ENCODE data around the gene CPPED1. TPM values are rescaled to one million over a fixed set of nuclear protein-coding genes. Genes with fewer than 3 reads are reported as not detected.
"Not testable (repeated sequence)": the region's sequence is repeated elsewhere in the genome, so short reads cannot be mapped to it uniquely, and the experiment has no call there.

Gene CPPED1
- total and polyA plus RNA-seq, 2 experiments from 2014 or later: 27.2 to 28.6 TPM

DNA sequence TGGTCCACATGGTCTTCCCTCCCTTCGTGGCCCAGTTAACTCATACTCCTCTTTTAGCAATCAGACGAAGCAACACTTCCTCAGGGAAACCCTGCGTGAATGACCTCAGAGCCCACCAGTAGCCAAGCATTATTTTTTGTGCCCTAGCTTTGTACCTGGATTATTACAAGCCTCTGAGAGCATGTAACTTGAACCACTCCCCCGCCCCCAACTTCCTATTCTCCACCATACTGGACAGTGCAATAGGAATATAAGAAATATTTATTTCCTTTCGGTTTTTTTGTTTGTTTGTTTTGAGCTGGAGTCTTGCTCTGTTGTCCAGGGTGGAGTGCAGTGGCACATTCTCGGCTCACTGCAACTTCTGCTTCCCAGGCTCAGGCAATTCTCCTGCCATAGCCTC lies 2.9 kb downstream of the CPPED1 start:
- no peaks in the 10 kb centered on the region for H3K36me3 ChIP-seq (replicated peaks; ENCODE audit: insufficient read depth, low read depth)
- no peak overlapping the region for H2AFZ ChIP-seq
- no peak for TF ChIP-seq EZH2 (IDR thresholded peaks at IDR 0.05; ENCODE audit: borderline replicate concordance)
- no peak for TF ChIP-seq EZH2phosphoT487 (IDR thresholded peaks at IDR 0.05; ENCODE audit: low read depth, severe bottlenecking, unreplicated experiment)
- TF ChIP-seq, protein P1, sequence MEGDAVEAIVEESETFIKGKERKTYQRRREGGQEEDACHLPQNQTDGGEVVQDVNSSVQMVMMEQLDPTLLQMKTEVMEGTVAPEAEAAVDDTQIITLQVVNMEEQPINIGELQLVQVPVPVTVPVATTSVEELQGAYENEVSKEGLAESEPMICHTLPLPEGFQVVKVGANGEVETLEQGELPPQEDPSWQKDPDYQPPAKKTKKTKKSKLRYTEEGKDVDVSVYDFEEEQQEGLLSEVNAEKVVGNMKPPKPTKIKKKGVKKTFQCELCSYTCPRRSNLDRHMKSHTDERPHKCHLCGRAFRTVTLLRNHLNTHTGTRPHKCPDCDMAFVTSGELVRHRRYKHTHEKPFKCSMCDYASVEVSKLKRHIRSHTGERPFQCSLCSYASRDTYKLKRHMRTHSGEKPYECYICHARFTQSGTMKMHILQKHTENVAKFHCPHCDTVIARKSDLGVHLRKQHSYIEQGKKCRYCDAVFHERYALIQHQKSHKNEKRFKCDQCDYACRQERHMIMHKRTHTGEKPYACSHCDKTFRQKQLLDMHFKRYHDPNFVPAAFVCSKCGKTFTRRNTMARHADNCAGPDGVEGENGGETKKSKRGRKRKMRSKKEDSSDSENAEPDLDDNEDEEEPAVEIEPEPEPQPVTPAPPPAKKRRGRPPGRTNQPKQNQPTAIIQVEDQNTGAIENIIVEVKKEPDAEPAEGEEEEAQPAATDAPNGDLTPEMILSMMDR (IDR thresholded peaks at IDR 0.05; ENCODE audit: poor library complexity): no peak
- no peaks in the 10 kb centered on the region for H3K27me3 ChIP-seq
- H3K9me2 ChIP-seq (replicated peaks; ENCODE audit: insufficient read depth): no peaks in the 10 kb centered on the region
- peaks cover 18% of the 10 kb centered on the region for H3K4me1 ChIP-seq (ENCODE audit: insufficient read depth)
- H3K9me3 ChIP-seq (ENCODE audit: low read depth): no peaks in the 10 kb centered on the region
- H3K4me3 ChIP-seq: no peak overlapping the region
- H3K27ac ChIP-seq: no peak overlapping the region
- H3K4me2 ChIP-seq: no peak overlapping the region
- peaks cover 52% of the 10 kb centered on the region for H3K79me2 ChIP-seq
- DNase-seq (ENCODE audit: low spot score): no peak
- no peaks in the 10 kb centered on the region for H4K20me1 ChIP-seq (ENCODE audit: insufficient read depth, poor library complexity, severe bottlenecking)
- 90% methylated on average over 6 of the region's 6 CpGs for WGBS (ENCODE audit: low lambda C conversion rate, missing lambda C conversion rate)

DNA sequence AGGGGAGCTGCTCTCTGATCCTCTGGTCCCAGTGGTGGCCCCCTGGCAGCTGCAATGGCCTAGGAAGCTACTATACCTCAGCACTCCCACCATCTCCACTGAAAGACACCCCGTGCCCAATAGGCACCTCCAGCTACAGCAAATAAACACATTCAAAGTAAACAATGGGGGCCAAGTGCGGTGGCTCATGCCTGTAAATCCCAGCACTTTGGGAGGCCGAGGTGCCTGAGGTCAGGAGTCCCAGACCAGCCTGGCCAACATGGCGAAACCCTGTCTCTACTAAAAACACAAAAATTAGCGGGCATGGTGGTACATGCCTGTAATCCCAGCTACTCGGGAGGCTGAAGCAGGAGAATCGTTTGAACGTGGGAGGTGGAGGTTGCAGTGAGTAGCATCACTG lies 3.7 kb downstream of the CPPED1 start:
- DNase-seq (ENCODE audit: low spot score); H3K36me3 ChIP-seq (replicated peaks; ENCODE audit: insufficient read depth, low read depth); H2AFZ ChIP-seq; H3K4me2 ChIP-seq; H3K27ac ChIP-seq; H3K9me2 ChIP-seq (replicated peaks; ENCODE audit: insufficient read depth); H3K27me3 ChIP-seq; H3K9me3 ChIP-seq (ENCODE audit: low read depth); H3K4me3 ChIP-seq; H4K20me1 ChIP-seq (ENCODE audit: insufficient read depth, poor library complexity, severe bottlenecking): not testable (repeated sequence)
- 83% methylated on average over 8 of the region's 8 CpGs for WGBS (ENCODE audit: low lambda C conversion rate, missing lambda C conversion rate)
- Histone ChIP-seq H3K79me2 (peaks cover 52% of the 10 kb centered on the region), H3K4me1 (ENCODE audit: insufficient read depth) (peaks cover 18% of the 10 kb centered on the region)

DNA sequence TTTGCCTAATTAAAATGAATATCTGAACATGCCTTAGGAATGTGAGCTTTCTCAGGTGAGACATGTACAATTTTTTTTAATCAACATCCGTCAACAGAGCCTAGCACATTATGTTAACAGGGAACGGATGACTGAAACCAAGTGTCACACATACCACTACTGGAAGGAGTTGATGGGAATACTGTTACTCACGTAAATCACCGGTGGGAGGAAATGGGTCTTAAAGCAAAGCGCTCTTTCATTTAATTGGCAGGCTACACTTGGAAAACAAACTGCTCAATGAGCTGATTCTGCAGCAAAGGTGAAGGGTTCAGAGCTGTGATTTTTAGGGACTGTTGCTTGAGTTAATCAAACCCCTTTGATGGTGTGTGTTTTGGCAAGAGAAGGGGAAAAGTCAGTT lies 4.8 kb downstream of the CPPED1 start:
- no peaks in the 10 kb centered on the region for H3K36me3 ChIP-seq (replicated peaks; ENCODE audit: insufficient read depth, low read depth)
- H3K27me3 ChIP-seq: no peaks in the 10 kb centered on the region
- no peaks in the 10 kb centered on the region for H3K9me3 ChIP-seq (ENCODE audit: low read depth)
- H3K79me2 ChIP-seq: peaks cover 55% of the 10 kb centered on the region
- no peaks in the 10 kb centered on the region for H4K20me1 ChIP-seq (ENCODE audit: insufficient read depth, poor library complexity, severe bottlenecking)
- H3K4me3 ChIP-seq: no peak overlapping the region
- no peak overlapping the region for H3K4me2 ChIP-seq
- H3K9me2 ChIP-seq (replicated peaks; ENCODE audit: insufficient read depth): no peaks in the 10 kb centered on the region
- H3K27ac ChIP-seq: no peak overlapping the region
- TF ChIP-seq EZH2phosphoT487 (IDR thresholded peaks at IDR 0.05; ENCODE audit: low read depth, severe bottlenecking, unreplicated experiment) (no peak), EZH2 (IDR thresholded peaks at IDR 0.05; ENCODE audit: borderline replicate concordance) (no peak)
- TF ChIP-seq, protein P1 (IDR thresholded peaks at IDR 0.05; ENCODE audit: poor library complexity): no peak
- H2AFZ ChIP-seq: no peak overlapping the region
- 89% methylated on average over 5 of the region's 5 CpGs for WGBS (ENCODE audit: low lambda C conversion rate, missing lambda C conversion rate)
- DNase-seq (ENCODE audit: low spot score): no peak
- H3K4me1 ChIP-seq (ENCODE audit: insufficient read depth): peaks cover 15% of the 10 kb centered on the region

DNA sequence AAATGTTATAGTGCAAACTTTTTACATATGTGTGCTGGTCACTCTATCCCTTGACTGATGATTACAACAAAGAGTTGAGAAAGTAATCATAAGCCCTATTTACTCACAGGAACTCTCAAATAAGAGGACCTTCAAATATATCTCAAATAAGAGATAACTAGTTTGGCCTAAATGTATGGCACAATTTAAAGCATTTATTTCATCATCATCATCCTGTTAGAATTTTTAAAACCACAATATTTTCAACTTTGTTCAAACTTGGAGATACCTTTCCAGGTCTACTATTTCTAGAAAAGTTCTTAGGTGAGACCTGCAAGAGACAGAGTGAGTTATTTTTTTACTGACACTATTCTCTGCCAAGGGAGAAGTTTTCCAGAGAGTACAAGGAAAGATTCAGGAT lies 5.5 kb downstream of the CPPED1 start:
- Histone ChIP-seq H3K36me3 (replicated peaks; ENCODE audit: insufficient read depth, low read depth) (no peaks in the 10 kb centered on the region), H3K9me3 (ENCODE audit: low read depth) (no peaks in the 10 kb centered on the region)
- TF ChIP-seq, protein P1 (IDR thresholded peaks at IDR 0.05; ENCODE audit: poor library complexity): no peak
- no peak for TF ChIP-seq EZH2phosphoT487 (IDR thresholded peaks at IDR 0.05; ENCODE audit: low read depth, severe bottlenecking, unreplicated experiment)
- TF ChIP-seq EZH2 (IDR thresholded peaks at IDR 0.05; ENCODE audit: borderline replicate concordance): no peak

More for the DNA sequence above, 5.5 kb downstream of the CPPED1 start:
- Histone ChIP-seq H3K79me2 (peaks cover 61% of the 10 kb centered on the region), H3K4me1 (ENCODE audit: insufficient read depth) (peaks cover 15% of the 10 kb centered on the region), H2AFZ (no peak overlapping the region), H3K9me2 (replicated peaks; ENCODE audit: insufficient read depth) (no peaks in the 10 kb centered on the region), H4K20me1 (ENCODE audit: insufficient read depth, poor library complexity, severe bottlenecking) (no peaks in the 10 kb centered on the region), H3K4me3 (no peak overlapping the region), H3K27me3 (no peaks in the 10 kb centered on the region), H3K27ac (no peak overlapping the region), H3K4me2 (no peak overlapping the region)
- no peak for DNase-seq (ENCODE audit: low spot score)

Measured in hepatocyte (in vitro differentiated cells).